Measurements from ENCODE around the gene RFC4. TPM values are rescaled to one million over a fixed set of nuclear protein-coding genes. Genes with fewer than 3 reads are reported as not detected.

Gene RFC4
- total RNA-seq, 1 donor from 2014 or later, result 7.7 TPM

- DNase-seq (ENCODE audit: low read depth in 2 of 2), result no peak
These were observed 54.8 kb downstream of the RFC4 start for GRCh38 chr3:186751480-186751879.

- no peak for DNase-seq (ENCODE audit: low read depth in 2 of 2)
These were observed 56.0 kb downstream of the RFC4 start for GRCh38 chr3:186750316-186750715.

GRCh38 chr3:186746008-186746407, 60.3 kb downstream of the RFC4 start:
- peak; percentile 61 to 78 for DNase-seq (ENCODE audit: low read depth in 2 of 2)

GRCh38 chr3:186743666-186744065, 62.6 kb downstream of the RFC4 start:
- DNase-seq (ENCODE audit: low read depth in 2 of 2), result no peak

DNA sequence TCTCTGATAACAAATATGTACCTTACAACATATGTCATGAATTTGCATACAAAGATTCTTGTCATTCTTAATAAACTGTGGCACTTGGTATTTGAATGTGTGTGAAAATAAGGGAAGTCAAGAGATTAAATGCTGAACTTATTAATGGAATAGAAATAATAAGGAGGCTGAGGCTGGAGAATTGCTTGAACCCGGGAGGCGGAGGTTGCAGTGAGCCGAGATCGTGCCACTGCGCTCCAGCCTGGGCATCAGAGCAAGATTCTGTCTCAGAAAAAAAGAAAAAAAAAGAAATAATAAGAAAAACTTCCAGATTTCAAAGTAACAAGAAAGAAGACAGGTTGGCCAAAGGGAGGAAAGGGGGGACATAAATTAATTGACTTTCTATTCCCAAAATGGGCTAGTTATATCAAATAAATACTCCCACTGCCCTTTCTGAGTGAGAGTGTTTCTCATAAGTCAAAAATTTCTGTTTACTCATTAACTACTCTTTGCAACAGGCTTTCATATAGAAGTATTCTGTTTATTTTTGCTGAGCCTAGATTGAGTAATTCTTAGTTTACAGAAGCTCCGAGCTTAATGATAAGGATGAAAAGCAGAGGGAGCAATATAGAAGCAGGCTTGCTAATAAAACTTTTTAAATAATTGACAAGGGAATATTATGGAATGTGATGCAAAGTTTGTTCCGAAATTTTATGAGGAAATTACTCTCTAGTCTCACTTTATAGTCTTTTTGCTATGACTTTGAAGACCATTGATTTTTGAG, 63.5 kb downstream of the RFC4 start:
- DNase-seq (ENCODE audit: low read depth in 2 of 2), result no peak

Other genes starting within 250 kb of the RFC4 start
- gene TBCCD1, start 239.1 kb downstream of the RFC4 start, total RNA-seq, result 12.9 and 17.3 TPM in 2 replicates
- gene DNAJB11, start 235.8 kb downstream of the RFC4 start, total RNA-seq, result 36.8 and 60.7 TPM in 2 replicates
- gene AHSG, start 193.4 kb downstream of the RFC4 start, total RNA-seq, result not detected in 2 replicates
- not detected in 2 replicates for gene FETUB, start 166.1 kb downstream of the RFC4 start, total RNA-seq
- not detected in 2 replicates for gene HRG, start 140.5 kb downstream of the RFC4 start, total RNA-seq
- not detected in 2 replicates for gene KNG1, start 89.1 kb downstream of the RFC4 start, total RNA-seq
- 379 and 608 TPM in 2 replicates for gene EIF4A2, start 22.9 kb downstream of the RFC4 start, total RNA-seq
- gene ADIPOQ, start 36.2 kb upstream of the RFC4 start, total RNA-seq, result not detected in 2 replicates
- 44.9 and 61.1 TPM in 2 replicates for gene ST6GAL1, start 124.0 kb upstream of the RFC4 start, total RNA-seq